A549 (cell line): ENCODE data around the gene WFDC11. TPM values are rescaled to one million over a fixed set of nuclear protein-coding genes. Genes with fewer than 3 reads are reported as not detected.
"Not testable (repeated sequence)": the region's sequence is repeated elsewhere in the genome, so short reads cannot be mapped to it uniquely, and the experiment has no call there.

Experiments used
- ATAC-seq, 2 experiments: fragments of 200-7000 bp in 1 of 2; fragments of >200 bp in 1 of 2; cut with Nextera tagmentation in 1 of 2; cut with Tn5 transposase in 1 of 2; 3 replicates each; pipeline versions ENCODE4 v1.8.0 to v1.9.1; 2018 to 2020; ENCODE audit warnings: mild to moderate bottlenecking in 1 of 2, moderate library complexity in 1 of 2
- CTCF ChIA-PET: fragments of 300-600 bp; sonication (Branson Sonifier 250); formaldehyde crosslinking; extraction: SDS; loops from one replicate; lab custom pipeline; 2021; ENCODE audit warnings: antibody characterized with exemption, inconsistent platforms; lab: Yijun Ruan, JAX
- POLR2A ChIA-PET: fragments of 350-600 bp; formaldehyde crosslinking; extraction: SDS; loops from one replicate; lab custom pipeline; 2021; ENCODE audit warnings: antibody characterized with exemption, inconsistent platforms; lab: Yijun Ruan, JAX
- DNase-seq, 2 experiments: peaks; one replicate each; pipeline versions ENCODE4 v3.0.0 to v3.0.0-alpha.2; 2011 to 2016; ENCODE audit warnings: low read depth in 1 of 2, low spot score in 1 of 2
- FAIRE-seq: peaks from 2 replicates; lab custom pipeline; 2011; peaks lifted over from hg19 to GRCh38; lab: Jason Lieb, UNC
- H3K27ac ChIP-seq, 2 experiments: fragments of >200 bp; sonication (Bioruptor Twin); formaldehyde crosslinking; 3 replicates each; pipeline ENCODE4 v1.5.1; 2016 to 2017
- H3K4me1 ChIP-seq: fragments of >200 bp; sonication (Bioruptor Twin); formaldehyde crosslinking; 3 replicates; pipeline ENCODE4 v1.6.1; 2016
- H3K4me2 ChIP-seq: fragments of >200 bp; sonication (Bioruptor Twin); formaldehyde crosslinking; 3 replicates; pipeline ENCODE4 v1.6.1; 2016
- H3K4me3 ChIP-seq: fragments of >200 bp; sonication (Bioruptor Twin); formaldehyde crosslinking; 3 replicates; pipeline ENCODE4 v1.5.1; 2016
- H3K9me3 ChIP-seq: fragments of >200 bp; sonication (Bioruptor Twin); formaldehyde crosslinking; 3 replicates; pipeline ENCODE4 v1.6.1; 2016
- BHLHE40 ChIP-seq: IDR thresholded peaks from 2 replicates; pipeline ENCODE4 v1.6.1; 2012; ENCODE audit warnings: low read depth, low read length, inconsistent platforms
- CEBPB ChIP-seq, 2 experiments: fragments of >200 bp in 1 of 2; sonication (Bioruptor Twin) in 1 of 2; formaldehyde crosslinking in 1 of 2; IDR thresholded peaks; 2 replicates each; pipeline ENCODE4 v1.6.1; 2012 to 2016
- EHF ChIP-seq: fragments of 250-450 bp; sonication (Bioruptor Pico); IDR thresholded peaks from 2 replicates; pipeline ENCODE4 v1.5.0; 2020; ENCODE audit warnings: mild to moderate bottlenecking
- FOSB ChIP-seq: fragments of 250-450 bp; sonication (Bioruptor Pico); IDR thresholded peaks from 2 replicates; pipeline ENCODE4 v1.5.0; 2020; ENCODE audit warnings: mild to moderate bottlenecking, moderate library complexity
- GATA3 ChIP-seq: IDR thresholded peaks from 2 replicates; pipeline ENCODE4 v1.6.1; 2012; ENCODE audit warnings: borderline replicate concordance
- HDAC2 ChIP-seq: fragments of 200-600 bp; sonication (generic); IDR thresholded peaks from 2 replicates; pipeline ENCODE4 v1.6.1; 2016
- HOXB13 ChIP-seq: fragments of 250-450 bp; sonication (Bioruptor Pico); IDR thresholded peaks from 2 replicates; pipeline ENCODE4 v1.5.0; 2020; ENCODE audit warnings: low read depth, mild to moderate bottlenecking, moderate library complexity
- HOXB5 ChIP-seq: fragments of 250-450 bp; sonication (Bioruptor Pico); IDR thresholded peaks from 2 replicates; pipeline ENCODE4 v1.5.0; 2020; ENCODE audit warnings: mild to moderate bottlenecking, moderate library complexity
- JUN ChIP-seq, 2 experiments: fragments of >200 bp; sonication (Bioruptor Twin); formaldehyde crosslinking; IDR thresholded peaks; 2 replicates in 1 of 2; 3 replicates in 1 of 2; pipeline ENCODE4 v1.6.1; 2016 to 2017
- MAZ ChIP-seq: fragments of 150-350 bp; IDR thresholded peaks from 2 replicates; pipeline ENCODE4 v1.6.1; 2014; ENCODE audit warnings: antibody characterized with exemption, low read depth, low read length, borderline replicate concordance
- MYC ChIP-seq: IDR thresholded peaks from 2 replicates; pipeline ENCODE4 v1.6.1; 2012; ENCODE audit warnings: mild to moderate bottlenecking, inconsistent platforms, low read length, improper control_type of control experiment, borderline replicate concordance
- NFE2L2 ChIP-seq: fragments of 150-350 bp; conservative IDR thresholded peaks from 2 replicates; pipeline ENCODE4 v1.6.1; 2014; ENCODE audit warnings: low read length
- NPAS2 ChIP-seq: fragments of 250-450 bp; sonication (Bioruptor Pico); IDR thresholded peaks from 2 replicates; pipeline ENCODE4 v1.8.0; 2022; ENCODE audit warnings: mild to moderate bottlenecking, moderate library complexity, borderline replicate concordance
- POLR2A ChIP-seq: IDR thresholded peaks from 2 replicates; pipeline ENCODE4 v1.6.1; 2012; ENCODE audit warnings: mild to moderate bottlenecking, low read length
- RCOR1 ChIP-seq: fragments of 150-350 bp; IDR thresholded peaks from 2 replicates; pipeline ENCODE4 v1.6.1; 2014; ENCODE audit warnings: antibody characterized with exemption, low read length, low read depth
- TFCP2L1 ChIP-seq: fragments of 250-450 bp; sonication (Bioruptor Pico); IDR thresholded peaks from 2 replicates; pipeline ENCODE4 v1.5.0; 2021; ENCODE audit warnings: mild to moderate bottlenecking
- ZC3H11A ChIP-seq: fragments of 450-650 bp; IDR thresholded peaks from 2 replicates; pipeline ENCODE4 v1.6.1; 2014; ENCODE audit warnings: antibody characterized with exemption, mild to moderate bottlenecking
- ZSCAN20 ChIP-seq: fragments of 250-450 bp; sonication (Bioruptor Pico); IDR thresholded peaks from 2 replicates; pipeline ENCODE4 v1.8.0; 2022; ENCODE audit warnings: mild to moderate bottlenecking, moderate library complexity
- WGBS: methylation state at CpG from one replicate; pipeline ENCODE4 v1.1.6; 2017; ENCODE audit errors: missing lambda C conversion rate; 5-methylcytosine and 5-hydroxymethylcytosine counted together
- polyA plus RNA-seq, 4 experiments: library from polyadenylated mRNA; depleted of rRNA in 3 of 4; stranded (reverse); fragments of >200 nt; fragmentation: RNase III in 1 of 4; extraction: RNeasy Plus Mini Kit Qiagen cat#74134 plus additional on column Dnase treatment in 1 of 4; gene quantifications; 2 replicates in 3 of 4; 3 replicates in 1 of 4; pipeline ENCODE4 v1.2.3, GENCODE V29; 2011 to 2017
- TF ChIP-seq, protein P1 (sequence below): fragments of 250-450 bp; sonication (Bioruptor Pico); IDR thresholded peaks from 2 replicates; pipeline ENCODE4 v1.5.0; 2021; ENCODE audit warnings: mild to moderate bottlenecking, moderate library complexity, borderline replicate concordance
- TF ChIP-seq, protein P2 (sequence below): fragments of >200 bp; sonication (Bioruptor Twin); formaldehyde crosslinking; IDR thresholded peaks from 3 replicates; pipeline ENCODE4 v1.5.1; 2016
- TF ChIP-seq, protein P3 (sequence below): fragments of >200 bp; sonication (Bioruptor Twin); formaldehyde crosslinking; IDR thresholded peaks from 2 replicates; pipeline ENCODE4 v1.6.1; 2016
- TF ChIP-seq, protein P4 (sequence below): fragments of 450-650 bp; IDR thresholded peaks from 2 replicates; pipeline ENCODE4 v1.6.1; 2014; ENCODE audit warnings: antibody characterized with exemption
- TF ChIP-seq, protein P5 (sequence below): IDR thresholded peaks from 2 replicates; pipeline ENCODE4 v1.6.1; 2012; ENCODE audit warnings: low read depth, borderline replicate concordance

The WFDC11 gene
- polyA plus RNA-seq, 2 of the 4 experiments (the other 2 are of a cell fraction): not detected

DNA sequence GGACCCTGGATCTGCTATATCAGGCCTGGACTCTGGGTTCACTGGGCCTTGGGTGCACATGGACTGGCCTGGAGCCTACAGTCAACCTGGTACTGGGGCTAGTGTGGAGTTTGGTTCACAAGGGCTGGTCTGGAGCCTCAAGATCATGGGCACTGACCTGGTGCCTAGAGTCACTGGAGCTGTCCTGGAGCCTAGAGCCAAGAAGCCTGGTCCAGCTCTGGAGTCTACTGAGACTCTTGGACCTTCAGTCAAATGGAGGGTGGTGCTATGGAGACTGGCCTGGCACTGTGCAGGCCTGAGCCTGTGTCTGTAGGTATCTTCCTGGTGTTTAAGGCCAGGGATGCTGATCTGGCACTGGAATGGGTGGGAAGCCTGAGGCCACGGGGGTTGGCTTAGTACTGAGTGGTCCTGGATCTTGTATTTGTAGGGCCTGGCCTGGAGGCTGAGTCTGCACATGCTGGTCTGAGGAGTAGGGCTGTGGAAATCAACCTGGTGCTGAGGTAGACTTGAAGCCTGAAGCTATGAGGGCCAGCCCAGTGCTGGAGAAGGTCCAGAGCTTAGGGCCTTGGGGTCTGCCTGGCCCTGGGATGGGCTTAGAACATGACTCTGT, 22.5 kb downstream of the WFDC11 start (continued):
- TF ChIP-seq, protein P1, sequence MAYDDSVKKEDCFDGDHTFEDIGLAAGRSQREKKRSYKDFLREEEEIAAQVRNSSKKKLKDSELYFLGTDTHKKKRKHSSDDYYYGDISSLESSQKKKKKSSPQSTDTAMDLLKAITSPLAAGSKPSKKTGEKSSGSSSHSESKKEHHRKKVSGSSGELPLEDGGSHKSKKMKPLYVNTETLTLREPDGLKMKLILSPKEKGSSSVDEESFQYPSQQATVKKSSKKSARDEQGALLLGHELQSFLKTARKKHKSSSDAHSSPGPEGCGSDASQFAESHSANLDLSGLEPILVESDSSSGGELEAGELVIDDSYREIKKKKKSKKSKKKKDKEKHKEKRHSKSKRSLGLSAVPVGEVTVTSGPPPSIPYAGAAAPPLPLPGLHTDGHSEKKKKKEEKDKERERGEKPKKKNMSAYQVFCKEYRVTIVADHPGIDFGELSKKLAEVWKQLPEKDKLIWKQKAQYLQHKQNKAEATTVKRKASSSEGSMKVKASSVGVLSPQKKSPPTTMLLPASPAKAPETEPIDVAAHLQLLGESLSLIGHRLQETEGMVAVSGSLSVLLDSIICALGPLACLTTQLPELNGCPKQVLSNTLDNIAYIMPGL (CRISPR knock-in tag): no peak
- TF ChIP-seq TFCP2L1: no peak
- TF ChIP-seq MYC: no peak

DNA sequence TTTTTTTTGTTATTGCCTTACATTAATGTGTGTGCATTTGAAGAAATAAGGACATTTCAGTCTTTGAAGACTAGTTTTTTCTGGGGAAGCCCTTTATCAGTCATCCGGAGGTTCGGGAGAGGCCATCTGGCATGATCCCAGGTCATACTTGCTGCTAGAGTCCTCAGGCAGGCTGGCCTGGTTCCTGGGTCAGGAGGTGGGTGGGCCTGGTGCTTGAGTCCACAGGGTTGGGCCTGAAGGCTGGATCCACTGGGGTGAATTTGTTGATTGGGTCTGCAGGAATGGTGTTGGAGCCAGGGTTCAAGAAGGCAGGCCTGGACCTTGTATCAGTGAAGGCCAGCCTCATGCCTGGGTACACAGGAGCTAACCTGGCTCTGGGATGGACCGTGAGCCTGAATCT, 23.2 kb downstream of the WFDC11 start:
- H3K27ac ChIP-seq: no peak overlapping the region
- ChIA-PET POLR2A (no interaction called here), CTCF (interaction anchor here (1.6 kb wide), 1 partner anchor 17 kb away, joined by 4 read pairs; the partner anchor contains the start of gene WFDC10A)
- no peaks in the 10 kb centered on the region for H3K4me1 ChIP-seq
- TF ChIP-seq MAZ: no peak
- TF ChIP-seq, protein P2, sequence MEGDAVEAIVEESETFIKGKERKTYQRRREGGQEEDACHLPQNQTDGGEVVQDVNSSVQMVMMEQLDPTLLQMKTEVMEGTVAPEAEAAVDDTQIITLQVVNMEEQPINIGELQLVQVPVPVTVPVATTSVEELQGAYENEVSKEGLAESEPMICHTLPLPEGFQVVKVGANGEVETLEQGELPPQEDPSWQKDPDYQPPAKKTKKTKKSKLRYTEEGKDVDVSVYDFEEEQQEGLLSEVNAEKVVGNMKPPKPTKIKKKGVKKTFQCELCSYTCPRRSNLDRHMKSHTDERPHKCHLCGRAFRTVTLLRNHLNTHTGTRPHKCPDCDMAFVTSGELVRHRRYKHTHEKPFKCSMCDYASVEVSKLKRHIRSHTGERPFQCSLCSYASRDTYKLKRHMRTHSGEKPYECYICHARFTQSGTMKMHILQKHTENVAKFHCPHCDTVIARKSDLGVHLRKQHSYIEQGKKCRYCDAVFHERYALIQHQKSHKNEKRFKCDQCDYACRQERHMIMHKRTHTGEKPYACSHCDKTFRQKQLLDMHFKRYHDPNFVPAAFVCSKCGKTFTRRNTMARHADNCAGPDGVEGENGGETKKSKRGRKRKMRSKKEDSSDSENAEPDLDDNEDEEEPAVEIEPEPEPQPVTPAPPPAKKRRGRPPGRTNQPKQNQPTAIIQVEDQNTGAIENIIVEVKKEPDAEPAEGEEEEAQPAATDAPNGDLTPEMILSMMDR: no peak
- TF ChIP-seq, protein P3, sequence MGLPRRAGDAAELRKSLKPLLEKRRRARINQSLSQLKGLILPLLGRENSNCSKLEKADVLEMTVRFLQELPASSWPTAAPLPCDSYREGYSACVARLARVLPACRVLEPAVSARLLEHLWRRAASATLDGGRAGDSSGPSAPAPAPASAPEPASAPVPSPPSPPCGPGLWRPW: no peak
- TF ChIP-seq HOXB13: no peak
- TF ChIP-seq, protein P4, sequence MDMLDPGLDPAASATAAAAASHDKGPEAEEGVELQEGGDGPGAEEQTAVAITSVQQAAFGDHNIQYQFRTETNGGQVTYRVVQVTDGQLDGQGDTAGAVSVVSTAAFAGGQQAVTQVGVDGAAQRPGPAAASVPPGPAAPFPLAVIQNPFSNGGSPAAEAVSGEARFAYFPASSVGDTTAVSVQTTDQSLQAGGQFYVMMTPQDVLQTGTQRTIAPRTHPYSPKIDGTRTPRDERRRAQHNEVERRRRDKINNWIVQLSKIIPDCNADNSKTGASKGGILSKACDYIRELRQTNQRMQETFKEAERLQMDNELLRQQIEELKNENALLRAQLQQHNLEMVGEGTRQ: no peak
- TF ChIP-seq BHLHE40: no peak
- no peak for TF ChIP-seq NPAS2 (CRISPR knock-in tag)
- TF ChIP-seq GATA3: no peak
- TF ChIP-seq POLR2A: no peak
- no peak for TF ChIP-seq JUN (IDR thresholded peaks at IDR 0.05)
- TF ChIP-seq CEBPB (IDR thresholded peaks at IDR 0.05): no peak
- TF ChIP-seq ZC3H11A: no peak
- no peak for TF ChIP-seq HDAC2
- TF ChIP-seq, protein P5, sequence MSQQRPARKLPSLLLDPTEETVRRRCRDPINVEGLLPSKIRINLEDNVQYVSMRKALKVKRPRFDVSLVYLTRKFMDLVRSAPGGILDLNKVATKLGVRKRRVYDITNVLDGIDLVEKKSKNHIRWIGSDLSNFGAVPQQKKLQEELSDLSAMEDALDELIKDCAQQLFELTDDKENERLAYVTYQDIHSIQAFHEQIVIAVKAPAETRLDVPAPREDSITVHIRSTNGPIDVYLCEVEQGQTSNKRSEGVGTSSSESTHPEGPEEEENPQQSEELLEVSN: no peak
- no peak for TF ChIP-seq EHF (CRISPR knock-in tag)
- no peak for TF ChIP-seq ZSCAN20 (CRISPR knock-in tag)
- TF ChIP-seq NFE2L2: no peak
- no peak for TF ChIP-seq HOXB5 (CRISPR knock-in tag)
- TF ChIP-seq RCOR1: no peak
- no peak for TF ChIP-seq FOSB (CRISPR knock-in tag)
- no peak overlapping the region for H3K4me2 ChIP-seq
- H3K9me3 ChIP-seq: no peaks in the 10 kb centered on the region
- H3K4me3 ChIP-seq: no peak overlapping the region
- DNase-seq: no peak
- no peak for FAIRE-seq
- 69% methylated on average over 3 of the region's 3 CpGs for WGBS
- no peak for ATAC-seq

DNA sequence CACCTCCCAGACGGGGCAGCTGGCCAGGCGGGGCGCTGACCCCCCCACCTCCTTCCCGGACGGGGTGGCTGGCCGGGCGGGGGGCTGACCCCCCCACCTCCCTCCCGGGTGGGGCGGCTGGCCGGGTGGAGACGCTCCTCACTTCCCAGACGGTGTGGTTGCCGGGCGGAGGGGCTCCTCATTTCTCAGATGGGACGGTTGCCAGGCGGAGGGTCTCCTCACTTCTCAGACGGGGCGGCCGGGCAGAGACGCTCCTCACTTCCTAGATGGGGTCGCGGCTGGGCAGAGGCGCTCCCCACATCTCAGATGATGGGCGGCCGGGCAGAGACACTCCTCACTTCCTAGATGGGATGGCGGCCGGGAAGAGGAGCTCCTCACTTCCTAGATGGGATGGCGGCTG, 24.2 kb downstream of the WFDC11 start:
- H3K4me2 ChIP-seq, POLR2A ChIA-PET, H3K27ac ChIP-seq, CTCF ChIA-PET, ATAC-seq, H3K4me1 ChIP-seq, H3K9me3 ChIP-seq, FAIRE-seq, H3K4me3 ChIP-seq, DNase-seq: not testable (repeated sequence)
- 83% methylated on average over 2 of the region's 28 CpGs for WGBS

DNA sequence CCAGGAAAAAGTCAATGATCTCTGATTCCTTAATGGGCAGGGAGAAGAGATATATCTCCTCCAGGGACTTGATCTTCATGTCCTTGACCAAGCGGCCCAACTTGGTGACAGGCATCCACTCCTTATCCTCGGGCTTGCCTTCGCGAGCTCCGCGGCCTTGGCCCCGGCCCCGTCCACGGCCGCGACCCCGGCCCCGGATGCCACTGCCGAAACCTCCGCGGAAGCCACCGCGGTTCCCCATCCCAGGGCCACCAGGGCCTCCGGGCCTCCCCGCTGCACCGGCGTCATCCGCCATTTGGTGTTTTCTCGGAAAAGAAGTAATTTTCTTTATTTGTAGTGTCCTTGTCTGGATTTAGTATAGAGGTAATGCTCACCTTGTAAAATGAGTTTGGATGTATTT, 29.0 kb downstream of the WFDC11 start:
- ATAC-seq, DNase-seq, H3K4me1 ChIP-seq, H3K27ac ChIP-seq, H3K4me3 ChIP-seq, FAIRE-seq, POLR2A ChIA-PET, H3K4me2 ChIP-seq, H3K9me3 ChIP-seq, CTCF ChIA-PET: not testable (repeated sequence)
- WGBS: 89% methylated on average over 24 of the region's 24 CpGs
